Heart left ventricle (tissue), 13 donors: Measurements from ENCODE around the gene SGCA.

Source experiments
- CTCF ChIP-seq, 12 donors: fragments of 200-600 bp; sonication (generic) in 4 of 12; IDR thresholded peaks; one replicate each; pipeline versions ENCODE4 v1.5.0 to v1.8.0; 2018 to 2022; ENCODE audit warnings: antibody characterized with exemption in 12 of 12, mild to moderate bottlenecking in 5 of 12
- POLR2A ChIP-seq, 2 donors: fragments of 450-650 bp; IDR thresholded peaks; one replicate each; pipeline ENCODE4 v1.6.1; 2017; ENCODE audit warnings: antibody characterized with exemption in 2 of 2, mild to moderate bottlenecking in 2 of 2, moderate library complexity in 2 of 2
- donor health status: ischemic (EF 13 %, LVEDD 7.1; RV severe dilation, severe dysfunction).
- donor health status: DM: no; HTN: yes; CAD: no.
- donor health status: DM: no; HTN: no; CAD: no.
- donor health status: ischemic (EF 25% LVEDD 6.9; RV normal size, moderate dysfunction).
- donor health status: ischemic (EF 25% LVEDD 5.7; RV mildly dilated, moderate dysfunction).
- donor health status: ischemic (EF 35%, LVEDD 5.7; RV mildly dilated, moderate dysfunction).
- donor health status: nonischemic (EF 11% LVEDD 7.7; RV severe dilation, severe dysfunction).
- donor health status: DM: yes; HTN: yes; CAD: no.
- donor health status: PGD.
- donor health status: ischemic (EF 29% LVEDD 5.4; RV normal size, mild dysfunction).
- donor health status: nonischemic (EF 23%, LVEDD 6.1; RV moderate dilation, normal function).

- TF ChIP-seq CTCF (IDR thresholded peaks at IDR 0.05) (no peak), POLR2A (IDR thresholded peaks at IDR 0.05) (no peak)
Observed at GRCh38 chr17:50177476-50177875, 11.7 kb downstream of the SGCA start.
